GM13977 (cell line): ENCODE measurements around the gene TMEM86B.
"Not testable (repeated sequence)": the region's sequence is repeated elsewhere in the genome, so short reads cannot be mapped to it uniquely, and the experiment has no call there.

ENCODE experiments used
- DNase-seq: peaks from one replicate; pipeline ENCODE4 v3.0.0; 2012; ENCODE audit warnings: low spot score
- CTCF ChIP-seq: IDR thresholded peaks from 2 replicates; pipeline ENCODE4 v1.5.1; 2012; ENCODE audit warnings: mild to moderate bottlenecking, control low read depth; ENCODE audit not compliant: insufficient read depth; ENCODE audit errors: extremely low read depth, missing control alignments
- in situ Hi-C: fragments of 300-500 bp; cut with MboI; formaldehyde crosslinking; loops from one replicate; pipeline ENCODE4 v1.12.0; 2022; ENCODE audit warnings: low sequenced_read_pairs, low pct_unique_long_range_greater_than_20kb, mixed read lengths, inconsistent platforms; ENCODE audit not compliant: unreplicated experiment

The TMEM86B gene

GRCh38 chr19:55227241-55228014, 1.1 kb downstream of the TMEM86B start:
- in situ Hi-C loops = no loop called here
- no peak for TF ChIP-seq CTCF
- DNase-seq = no peak

- in situ Hi-C loops = no loop called here
- no peak for TF ChIP-seq CTCF
- no peak for DNase-seq
Observed at GRCh38 chr19:55226788-55227187, 1.8 kb downstream of the TMEM86B start.

GRCh38 chr19:55226273-55226672, 2.3 kb downstream of the TMEM86B start:
- no peak for DNase-seq
- in situ Hi-C loops = no loop called here
- no peak for TF ChIP-seq CTCF

GRCh38 chr19:55225415-55225958, 3.1 kb downstream of the TMEM86B start:
- in situ Hi-C loops = no loop called here
- no peak for TF ChIP-seq CTCF
- DNase-seq = no peak

- in situ Hi-C loops, DNase-seq: not testable (repeated sequence)
Observed at GRCh38 chr19:55224679-55225414, 3.7 kb downstream of the TMEM86B start.

- in situ Hi-C loops = no loop called here
- TF ChIP-seq CTCF = no peak
- DNase-seq = no peak
Observed at GRCh38 chr19:55224038-55224665, 4.4 kb downstream of the TMEM86B start.
